SK-N-SH (cell line): ENCODE results near the gene PKN1. TPM values are rescaled to one million over a fixed set of nuclear protein-coding genes. Genes with fewer than 3 reads are reported as not detected.
A peak's percentile ranks its signal among the peaks of the same experiment; 100 is the strongest.

Experiments
- CTCF ChIA-PET: fragments of 300-600, 350-600 bp; formaldehyde crosslinking; extraction: SDS; loops from one replicate; lab custom pipeline; 2021; lab: Yijun Ruan, JAX
- POLR2A ChIA-PET: fragments of 350-600 bp; sonication (Branson Sonifier 250); formaldehyde crosslinking; extraction: SDS; loops from one replicate; lab custom pipeline; 2020; ENCODE audit warnings: antibody characterized with exemption, inconsistent platforms; lab: Yijun Ruan, JAX
- DNase-seq: peaks from one replicate; pipeline ENCODE4 v3.0.0; 2012
- H2AFZ ChIP-seq: fragments of 200-600 bp; sonication (generic); 2 replicates; pipeline ENCODE4 v1.8.1; 2016; ENCODE audit warnings: antibody characterized with exemption, mild to moderate bottlenecking, low read depth
- H3F3A ChIP-seq: fragments of 200-600 bp; sonication (generic); replicated peaks from 2 replicates; pipeline ENCODE3; 2016; ENCODE audit warnings: antibody characterized with exemption, mild to moderate bottlenecking; ENCODE audit not compliant: insufficient read depth
- H3K27ac ChIP-seq, 2 experiments: fragments of 200-500 bp in 1 of 2; fragments of 200-600 bp in 1 of 2; sonication (Bioruptor generic) in 1 of 2; sonication (generic), shearing (Covaris generic) in 1 of 2; 2 replicates each; pipeline versions ENCODE4 v1.5.1 to v1.6.1; 2014 to 2016; ENCODE audit warnings: low read depth in 2 of 2, inconsistent platforms in 1 of 2, low read length in 1 of 2, mild to moderate bottlenecking in 1 of 2, mixed read lengths in 1 of 2
- H3K27me3 ChIP-seq: fragments of 200-600 bp; sonication (generic), shearing (Covaris generic); 2 replicates; pipeline ENCODE4 v1.6.1; 2016; ENCODE audit warnings: mixed run types; ENCODE audit not compliant: insufficient read depth
- H3K36me3 ChIP-seq, 2 experiments: fragments of 200-500 bp in 1 of 2; fragments of 200-600 bp in 1 of 2; sonication (Bioruptor generic) in 1 of 2; sonication (generic) in 1 of 2; replicated peaks in 1 of 2; 2 replicates each; pipeline versions ENCODE3 to v1.5.1; 2014 to 2016; ENCODE audit warnings: low read length in 1 of 2, mild to moderate bottlenecking in 1 of 2; ENCODE audit not compliant: insufficient read depth in 2 of 2, control insufficient read depth in 1 of 2
- H3K4me1 ChIP-seq, 2 experiments: fragments of 200-500 bp in 1 of 2; fragments of 200-600 bp in 1 of 2; sonication (Bioruptor generic) in 1 of 2; sonication (generic), shearing (Covaris generic) in 1 of 2; 2 replicates each; pipeline versions ENCODE4 v1.5.1 to v1.6.1; 2014 to 2016; ENCODE audit warnings: low read depth in 1 of 2, low read length in 1 of 2, mixed run types in 1 of 2; ENCODE audit not compliant: insufficient read depth in 2 of 2, control insufficient read depth in 1 of 2
- H3K4me2 ChIP-seq: fragments of 200-600 bp; sonication (generic), shearing (Covaris generic); 2 replicates; pipeline ENCODE4 v1.6.1; 2017; ENCODE audit warnings: mixed run types
- H3K4me3 ChIP-seq, 2 experiments: fragments of 200-500 bp in 1 of 2; fragments of 200-600 bp in 1 of 2; sonication (Bioruptor generic) in 1 of 2; sonication (generic), shearing (Covaris generic) in 1 of 2; 2 replicates each; pipeline versions ENCODE4 v1.5.1 to v1.8.1; 2014 to 2016; ENCODE audit warnings: low read depth in 2 of 2, inconsistent platforms in 1 of 2, low read length in 1 of 2, mild to moderate bottlenecking in 1 of 2, mixed read lengths in 1 of 2, moderate library complexity in 1 of 2
- H3K79me2 ChIP-seq: fragments of 200-600 bp; sonication (generic); 2 replicates; pipeline ENCODE4 v1.8.1; 2017; ENCODE audit warnings: mild to moderate bottlenecking; ENCODE audit not compliant: insufficient read depth
- H3K9ac ChIP-seq: fragments of 200-600 bp; sonication (generic); 2 replicates; pipeline ENCODE4 v1.6.1; 2017; ENCODE audit warnings: mixed run types
- H3K9me2 ChIP-seq: fragments of 200-600 bp; sonication (generic); 2 replicates; pipeline ENCODE4 v1.6.1; 2017; ENCODE audit warnings: mixed run types
- H3K9me3 ChIP-seq: fragments of 200-600 bp; sonication (generic); 2 replicates; pipeline ENCODE4 v1.6.1; 2017; ENCODE audit warnings: mixed run types, mild to moderate bottlenecking, moderate library complexity
- H4K20me1 ChIP-seq: fragments of 200-600 bp; sonication (generic); 2 replicates; pipeline ENCODE4 v1.6.1; 2017; ENCODE audit warnings: mild to moderate bottlenecking, mixed run types; ENCODE audit not compliant: insufficient read depth
- EP300 ChIP-seq, 2 experiments: IDR thresholded peaks; 2 replicates each; pipeline versions ENCODE4 v1.4.0 to v1.6.1; 2012; ENCODE audit warnings: borderline replicate concordance in 1 of 2, low read depth in 1 of 2, low read length in 1 of 2
- FOSL2 ChIP-seq: IDR thresholded peaks from 2 replicates; pipeline ENCODE4 v1.4.0; 2012; ENCODE audit warnings: low read depth, mild to moderate bottlenecking, moderate library complexity, borderline replicate concordance
- FOXJ3 ChIP-seq: sonication (generic); formaldehyde crosslinking; IDR thresholded peaks from 2 replicates; pipeline ENCODE4 v1.5.1; 2020; ENCODE audit warnings: mild to moderate bottlenecking, missing genetic modification reagents
- JUND ChIP-seq: IDR thresholded peaks from 2 replicates; pipeline ENCODE4 v1.4.0; 2012
- NFIC ChIP-seq: IDR thresholded peaks from 2 replicates; pipeline ENCODE4 v1.4.0; 2012; ENCODE audit warnings: borderline replicate concordance
- NRF1 ChIP-seq: IDR thresholded peaks from 2 replicates; pipeline ENCODE4 v1.6.1; 2012; ENCODE audit warnings: low read depth, mild to moderate bottlenecking, low read length
- RFX5 ChIP-seq: IDR thresholded peaks from 2 replicates; pipeline ENCODE4 v1.6.1; 2012; ENCODE audit warnings: mild to moderate bottlenecking, improper control_type of control experiment, low read length
- RXRA ChIP-seq: IDR thresholded peaks from 2 replicates; pipeline ENCODE4 v1.4.0; 2012; ENCODE audit warnings: low read depth, mild to moderate bottlenecking, borderline replicate concordance
- SIN3A ChIP-seq: IDR thresholded peaks from 2 replicates; pipeline ENCODE4 v1.6.1; 2012; ENCODE audit warnings: low read depth, mild to moderate bottlenecking, low read length, moderate library complexity, borderline replicate concordance
- TCF12 ChIP-seq: IDR thresholded peaks from 2 replicates; pipeline ENCODE4 v1.4.0; 2012
- TEAD4 ChIP-seq: IDR thresholded peaks from 2 replicates; pipeline ENCODE4 v1.4.0; 2012; ENCODE audit warnings: mild to moderate bottlenecking, borderline replicate concordance; ENCODE audit not compliant: insufficient read depth
- WGBS: methylation state at CpG from one replicate; pipeline ENCODE4 v1.1.6; 2017; ENCODE audit warnings: low lambda C conversion rate; 5-methylcytosine and 5-hydroxymethylcytosine counted together
- polyA plus RNA-seq, 3 experiments: library from polyadenylated mRNA; depleted of rRNA; stranded (reverse); fragments of >200 nt; gene quantifications; 2 replicates each; pipeline ENCODE4 v1.2.3, GENCODE V29; 2012
- TF ChIP-seq, protein P1 (sequence below): fragments of 150-350 bp; IDR thresholded peaks from 2 replicates; pipeline ENCODE4 v1.6.1; 2017; ENCODE audit warnings: antibody characterized with exemption, low read length, low read depth, borderline replicate concordance
- TF ChIP-seq, protein P2 (sequence below): IDR thresholded peaks from 2 replicates; pipeline ENCODE4; 2012
- TF ChIP-seq, protein P3 (sequence below): IDR thresholded peaks from 2 replicates; pipeline ENCODE4 v1.6.1; 2012; ENCODE audit warnings: mild to moderate bottlenecking, low read depth, low read length, moderate library complexity
- TF ChIP-seq, protein P4 (sequence below): IDR thresholded peaks from 2 replicates; pipeline ENCODE4 v1.4.0; 2012; ENCODE audit warnings: low read depth

Gene PKN1
- polyA plus RNA-seq, 1 of the 3 experiments (the other 2 are of a cell fraction) = 99.6 TPM

DNA sequence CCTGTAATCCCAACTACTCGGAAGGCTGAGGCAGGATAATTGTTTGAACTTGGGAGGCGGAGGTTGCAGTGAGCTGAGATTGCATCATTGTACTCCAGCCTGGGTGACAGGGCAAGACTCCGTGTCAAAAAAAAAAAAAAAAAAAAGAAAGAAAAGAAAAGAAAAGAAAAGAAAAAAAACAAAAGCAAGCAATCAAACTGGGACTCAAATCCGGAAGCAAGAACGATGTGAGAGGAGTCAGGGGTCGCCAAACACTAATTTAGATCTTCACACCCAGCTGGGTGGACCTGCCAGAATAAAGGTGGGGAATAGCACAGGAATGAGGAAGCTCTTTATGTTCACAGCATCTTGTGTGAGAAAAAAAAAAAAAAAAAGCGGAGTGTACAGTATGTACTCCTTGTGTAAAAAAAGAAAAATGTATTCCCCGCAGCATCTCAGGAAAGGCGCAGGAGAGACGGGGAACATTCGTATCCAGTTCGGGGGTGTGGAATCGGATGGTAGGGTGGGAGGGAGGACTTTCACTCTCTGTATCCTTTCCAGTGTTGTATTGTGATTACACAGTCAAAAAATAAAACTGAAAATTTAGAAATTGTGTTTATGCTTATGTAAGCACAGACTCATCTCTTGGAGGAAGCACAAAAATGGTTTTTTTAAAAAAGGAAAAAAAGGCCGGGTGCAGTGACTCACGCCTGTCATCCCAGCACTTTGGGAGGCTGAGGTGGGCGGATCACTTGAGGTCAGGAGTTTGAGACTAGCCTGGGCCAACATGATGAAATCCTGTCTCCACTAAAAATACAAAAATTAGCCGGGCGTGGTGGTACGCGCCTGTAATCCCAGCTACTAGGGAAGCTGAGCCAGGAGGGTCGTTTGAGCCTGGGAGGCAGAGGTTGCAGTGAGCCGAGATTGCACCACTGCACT is 77.5 kb downstream of the PKN1 start:
- Histone ChIP-seq H4K20me1 (peaks cover 15% of the 10 kb centered on the region), H3K9me2 (no peaks in the 10 kb centered on the region), H3F3A (peaks cover 52% of the 10 kb centered on the region), H3K9ac (peak overlapping the region; percentile 45; the same call in 1 of the 2 replicates), H3K4me1 (peaks cover 5 to 14% of the 10 kb centered on the region in 2 experiments; a peak in 2 of 4 replicates), H3K27ac (peak overlapping the region in 1 of 2 experiments; percentile 80; a peak in 2 of 4 replicates), H3K36me3 (peaks cover 14 to 18% of the 10 kb centered on the region in 2 experiments), H3K27me3 (no peaks in the 10 kb centered on the region), H2AFZ (no peak overlapping the region), H3K4me2 (peak overlapping the region; percentile 31; the same call in 1 of the 2 replicates), H3K79me2 (peaks cover 18% of the 10 kb centered on the region), H3K4me3 (no peak overlapping the region), H3K9me3 (no peaks in the 10 kb centered on the region)
- TF ChIP-seq RFX5 = no peak
- no peak for TF ChIP-seq NRF1
- no peak for TF ChIP-seq TEAD4
- no peak for TF ChIP-seq SIN3A
- no peak for TF ChIP-seq FOXJ3 (CRISPR knock-in tag)
- peak; percentile 14; the same call in 1 of the 2 replicates for TF ChIP-seq NFIC
- no peak for TF ChIP-seq EP300 (IDR thresholded peaks at IDR 0.05; ENCODE audit: borderline replicate concordance in 1 of 2, low read depth in 1 of 2, low read length in 1 of 2)
- peak; percentile 47 for TF ChIP-seq JUND
- TF ChIP-seq FOSL2 = peak; percentile 71
- peak; percentile 57; the same call in 1 of the 2 replicates for TF ChIP-seq RXRA
- TF ChIP-seq, protein P1, sequence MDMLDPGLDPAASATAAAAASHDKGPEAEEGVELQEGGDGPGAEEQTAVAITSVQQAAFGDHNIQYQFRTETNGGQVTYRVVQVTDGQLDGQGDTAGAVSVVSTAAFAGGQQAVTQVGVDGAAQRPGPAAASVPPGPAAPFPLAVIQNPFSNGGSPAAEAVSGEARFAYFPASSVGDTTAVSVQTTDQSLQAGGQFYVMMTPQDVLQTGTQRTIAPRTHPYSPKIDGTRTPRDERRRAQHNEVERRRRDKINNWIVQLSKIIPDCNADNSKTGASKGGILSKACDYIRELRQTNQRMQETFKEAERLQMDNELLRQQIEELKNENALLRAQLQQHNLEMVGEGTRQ = no peak
- TF ChIP-seq TCF12 = no peak
- TF ChIP-seq, protein P2, sequence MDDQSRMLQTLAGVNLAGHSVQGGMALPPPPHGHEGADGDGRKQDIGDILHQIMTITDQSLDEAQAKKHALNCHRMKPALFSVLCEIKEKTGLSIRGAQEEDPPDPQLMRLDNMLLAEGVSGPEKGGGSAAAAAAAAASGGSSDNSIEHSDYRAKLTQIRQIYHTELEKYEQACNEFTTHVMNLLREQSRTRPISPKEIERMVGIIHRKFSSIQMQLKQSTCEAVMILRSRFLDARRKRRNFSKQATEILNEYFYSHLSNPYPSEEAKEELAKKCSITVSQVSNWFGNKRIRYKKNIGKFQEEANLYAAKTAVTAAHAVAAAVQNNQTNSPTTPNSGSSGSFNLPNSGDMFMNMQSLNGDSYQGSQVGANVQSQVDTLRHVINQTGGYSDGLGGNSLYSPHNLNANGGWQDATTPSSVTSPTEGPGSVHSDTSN = 0 out of 2 replicates have a peak, but pooled peaks have one; percentile 25
- TF ChIP-seq, protein P3, sequence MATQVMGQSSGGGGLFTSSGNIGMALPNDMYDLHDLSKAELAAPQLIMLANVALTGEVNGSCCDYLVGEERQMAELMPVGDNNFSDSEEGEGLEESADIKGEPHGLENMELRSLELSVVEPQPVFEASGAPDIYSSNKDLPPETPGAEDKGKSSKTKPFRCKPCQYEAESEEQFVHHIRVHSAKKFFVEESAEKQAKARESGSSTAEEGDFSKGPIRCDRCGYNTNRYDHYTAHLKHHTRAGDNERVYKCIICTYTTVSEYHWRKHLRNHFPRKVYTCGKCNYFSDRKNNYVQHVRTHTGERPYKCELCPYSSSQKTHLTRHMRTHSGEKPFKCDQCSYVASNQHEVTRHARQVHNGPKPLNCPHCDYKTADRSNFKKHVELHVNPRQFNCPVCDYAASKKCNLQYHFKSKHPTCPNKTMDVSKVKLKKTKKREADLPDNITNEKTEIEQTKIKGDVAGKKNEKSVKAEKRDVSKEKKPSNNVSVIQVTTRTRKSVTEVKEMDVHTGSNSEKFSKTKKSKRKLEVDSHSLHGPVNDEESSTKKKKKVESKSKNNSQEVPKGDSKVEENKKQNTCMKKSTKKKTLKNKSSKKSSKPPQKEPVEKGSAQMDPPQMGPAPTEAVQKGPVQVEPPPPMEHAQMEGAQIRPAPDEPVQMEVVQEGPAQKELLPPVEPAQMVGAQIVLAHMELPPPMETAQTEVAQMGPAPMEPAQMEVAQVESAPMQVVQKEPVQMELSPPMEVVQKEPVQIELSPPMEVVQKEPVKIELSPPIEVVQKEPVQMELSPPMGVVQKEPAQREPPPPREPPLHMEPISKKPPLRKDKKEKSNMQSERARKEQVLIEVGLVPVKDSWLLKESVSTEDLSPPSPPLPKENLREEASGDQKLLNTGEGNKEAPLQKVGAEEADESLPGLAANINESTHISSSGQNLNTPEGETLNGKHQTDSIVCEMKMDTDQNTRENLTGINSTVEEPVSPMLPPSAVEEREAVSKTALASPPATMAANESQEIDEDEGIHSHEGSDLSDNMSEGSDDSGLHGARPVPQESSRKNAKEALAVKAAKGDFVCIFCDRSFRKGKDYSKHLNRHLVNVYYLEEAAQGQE = no peak
- TF ChIP-seq, protein P4, sequence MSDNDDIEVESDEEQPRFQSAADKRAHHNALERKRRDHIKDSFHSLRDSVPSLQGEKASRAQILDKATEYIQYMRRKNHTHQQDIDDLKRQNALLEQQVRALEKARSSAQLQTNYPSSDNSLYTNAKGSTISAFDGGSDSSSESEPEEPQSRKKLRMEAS = no peak
- no peak for DNase-seq
- POLR2A ChIA-PET = interaction anchor here (1.6 kb wide), 1 partner anchor 8 kb away, joined by 6 read pairs; the partner anchor contains the start of gene DNAJB1
- WGBS = 64% methylated on average over 22 of the region's 22 CpGs
- CTCF ChIA-PET = interaction anchor here (1.9 kb wide), 1 partner anchor 27 kb away, joined by 4 read pairs; no protein-coding TSS in a partner anchor
